ENCODE data around the gene UBASH3A. TPM values are rescaled to one million over a fixed set of nuclear protein-coding genes. Genes with fewer than 3 reads are reported as not detected.

The UBASH3A gene
- total and polyA plus RNA-seq, 2 donors (not counting 1 experiment from before 2014, with no cell fraction given): not detected

- Histone ChIP-seq H3K27ac (ENCODE audit: insufficient read depth, low read length) (no peak overlapping the region), H3K4me2 (ENCODE audit: extremely low read depth, insufficient read depth, low read length) (no peak overlapping the region), H3K4me3 (replicated peaks in 1 of 4; ENCODE audit: control extremely low read depth in 1 of 4, insufficient read depth in 1 of 4, low read depth in 3 of 4, low read length in 4 of 4) (no peak overlapping the region), H3K9me3 (ENCODE audit: control insufficient read depth, insufficient read depth, low read depth, low read length) (no peaks in the 10 kb centered on the region), H3K36me3 (ENCODE audit: control insufficient read depth, insufficient read depth, low read length) (no peaks in the 10 kb centered on the region), H3K79me2 (ENCODE audit: control insufficient read depth, insufficient read depth, low read length) (no peaks in the 10 kb centered on the region), H4K20me1 (ENCODE audit: control insufficient read depth, extremely low read depth, insufficient read depth, low read length) (no peaks in the 10 kb centered on the region), H2AFZ (ENCODE audit: low read length) (no peak overlapping the region), H3K27me3 (ENCODE audit: control insufficient read depth, insufficient read depth, low read length) (no peaks in the 10 kb centered on the region), H3K4me1 (ENCODE audit: control insufficient read depth, extremely low read depth, insufficient read depth, low read length) (no peaks in the 10 kb centered on the region), H3K9ac (ENCODE audit: insufficient read depth, low read length) (no peak overlapping the region)
- DNase-seq (ENCODE audit: low read depth in 2 of 2): no peak
- no peak for TF ChIP-seq EZH2 (IDR thresholded peaks at IDR 0.05; ENCODE audit: low read length, missing control alignments)
- TF ChIP-seq, protein P1, sequence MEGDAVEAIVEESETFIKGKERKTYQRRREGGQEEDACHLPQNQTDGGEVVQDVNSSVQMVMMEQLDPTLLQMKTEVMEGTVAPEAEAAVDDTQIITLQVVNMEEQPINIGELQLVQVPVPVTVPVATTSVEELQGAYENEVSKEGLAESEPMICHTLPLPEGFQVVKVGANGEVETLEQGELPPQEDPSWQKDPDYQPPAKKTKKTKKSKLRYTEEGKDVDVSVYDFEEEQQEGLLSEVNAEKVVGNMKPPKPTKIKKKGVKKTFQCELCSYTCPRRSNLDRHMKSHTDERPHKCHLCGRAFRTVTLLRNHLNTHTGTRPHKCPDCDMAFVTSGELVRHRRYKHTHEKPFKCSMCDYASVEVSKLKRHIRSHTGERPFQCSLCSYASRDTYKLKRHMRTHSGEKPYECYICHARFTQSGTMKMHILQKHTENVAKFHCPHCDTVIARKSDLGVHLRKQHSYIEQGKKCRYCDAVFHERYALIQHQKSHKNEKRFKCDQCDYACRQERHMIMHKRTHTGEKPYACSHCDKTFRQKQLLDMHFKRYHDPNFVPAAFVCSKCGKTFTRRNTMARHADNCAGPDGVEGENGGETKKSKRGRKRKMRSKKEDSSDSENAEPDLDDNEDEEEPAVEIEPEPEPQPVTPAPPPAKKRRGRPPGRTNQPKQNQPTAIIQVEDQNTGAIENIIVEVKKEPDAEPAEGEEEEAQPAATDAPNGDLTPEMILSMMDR (conservative IDR thresholded peaks at IDR 0.05 in 1 of 2, IDR thresholded peaks at IDR 0.05 in 1 of 2; ENCODE audit: low read depth in 1 of 2, low read length in 2 of 2): no peak
Observed at GRCh38 chr21:42454786-42455185, 51.1 kb downstream of the UBASH3A start.

DNA sequence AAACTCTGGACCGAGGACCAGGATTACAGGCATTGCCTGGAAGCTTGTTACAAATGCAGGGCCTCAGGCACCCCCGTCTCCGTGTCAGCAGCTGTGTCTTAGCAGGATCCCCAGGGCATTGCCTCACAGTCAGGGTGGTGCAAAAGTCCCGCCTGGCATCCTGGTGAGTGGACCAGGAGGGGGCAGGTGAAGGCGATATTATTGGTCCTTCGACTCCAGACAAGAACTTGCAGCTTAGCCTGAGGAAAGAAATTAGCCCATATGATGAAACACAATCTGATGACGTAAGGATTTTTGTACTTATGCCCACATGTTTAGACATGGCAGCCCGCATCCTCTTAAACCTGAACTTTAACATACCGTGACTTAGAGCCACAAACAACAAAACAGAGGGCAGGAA, 51.5 kb downstream of the UBASH3A start:
- H3K9ac ChIP-seq (ENCODE audit: insufficient read depth, low read length): no peak overlapping the region
- no peaks in the 10 kb centered on the region for H3K27me3 ChIP-seq (ENCODE audit: control insufficient read depth, insufficient read depth, low read length)
- no peak overlapping the region for H3K4me2 ChIP-seq (ENCODE audit: extremely low read depth, insufficient read depth, low read length)
- no peak overlapping the region for H3K27ac ChIP-seq (ENCODE audit: insufficient read depth, low read length)
- TF ChIP-seq EZH2 (IDR thresholded peaks at IDR 0.05; ENCODE audit: low read length, missing control alignments): no peak
- TF ChIP-seq, protein P1 (conservative IDR thresholded peaks at IDR 0.05 in 1 of 2, IDR thresholded peaks at IDR 0.05 in 1 of 2; ENCODE audit: low read depth in 1 of 2, low read length in 2 of 2): no peak
- no peak for DNase-seq (ENCODE audit: low read depth in 2 of 2)
- no peaks in the 10 kb centered on the region for H3K79me2 ChIP-seq (ENCODE audit: control insufficient read depth, insufficient read depth, low read length)
- no peaks in the 10 kb centered on the region for H4K20me1 ChIP-seq (ENCODE audit: control insufficient read depth, extremely low read depth, insufficient read depth, low read length)
- H3K9me3 ChIP-seq (ENCODE audit: control insufficient read depth, insufficient read depth, low read depth, low read length): no peaks in the 10 kb centered on the region
- no peaks in the 10 kb centered on the region for H3K4me1 ChIP-seq (ENCODE audit: control insufficient read depth, extremely low read depth, insufficient read depth, low read length)
- H2AFZ ChIP-seq (ENCODE audit: low read length): no peak overlapping the region
- no peaks in the 10 kb centered on the region for H3K36me3 ChIP-seq (ENCODE audit: control insufficient read depth, insufficient read depth, low read length)
- H3K4me3 ChIP-seq (replicated peaks in 1 of 4; ENCODE audit: control extremely low read depth in 1 of 4, insufficient read depth in 1 of 4, low read depth in 3 of 4, low read length in 4 of 4): no peak overlapping the region

DNA sequence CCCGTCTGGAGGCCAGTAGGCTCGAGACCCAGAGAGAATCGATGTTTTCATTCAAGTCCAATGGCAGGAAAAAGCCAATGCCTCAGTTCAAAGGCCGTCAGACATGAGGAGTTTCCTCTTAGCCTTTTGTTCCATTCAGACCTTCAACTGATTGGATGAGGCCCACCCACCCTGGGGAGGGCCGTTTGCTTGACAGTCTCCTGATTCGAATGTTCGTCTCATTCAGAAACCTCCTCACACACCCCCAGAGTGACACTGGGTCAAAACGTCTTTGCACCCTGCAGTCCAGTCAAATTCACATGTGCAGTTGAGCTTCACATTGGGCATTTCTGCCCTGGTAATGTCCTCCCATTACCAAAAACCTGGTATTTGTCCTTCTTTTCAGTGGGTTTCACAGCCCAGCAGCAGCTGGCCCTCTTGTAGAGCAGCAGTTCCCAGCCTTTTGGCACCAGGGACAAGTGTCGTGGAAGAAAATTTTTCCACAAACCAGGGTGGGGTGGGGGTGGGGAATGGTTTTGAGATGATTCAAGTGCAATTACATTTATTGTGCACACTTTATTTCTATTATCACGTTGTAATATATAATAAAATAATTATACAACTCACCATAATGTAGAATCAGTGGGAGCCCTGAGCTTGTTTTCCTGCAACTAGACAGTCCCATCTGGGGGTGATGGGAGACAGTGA, 52.2 kb downstream of the UBASH3A start:
- no peak overlapping the region for H3K4me2 ChIP-seq (ENCODE audit: extremely low read depth, insufficient read depth, low read length)
- no peaks in the 10 kb centered on the region for H3K9me3 ChIP-seq (ENCODE audit: control insufficient read depth, insufficient read depth, low read depth, low read length)
- H3K9ac ChIP-seq (ENCODE audit: insufficient read depth, low read length): no peak overlapping the region
- no peaks in the 10 kb centered on the region for H4K20me1 ChIP-seq (ENCODE audit: control insufficient read depth, extremely low read depth, insufficient read depth, low read length)
- H3K79me2 ChIP-seq (ENCODE audit: control insufficient read depth, insufficient read depth, low read length): no peaks in the 10 kb centered on the region
- no peak overlapping the region for H3K4me3 ChIP-seq (replicated peaks in 1 of 4; ENCODE audit: control extremely low read depth in 1 of 4, insufficient read depth in 1 of 4, low read depth in 3 of 4, low read length in 4 of 4)
- no peak overlapping the region for H2AFZ ChIP-seq (ENCODE audit: low read length)
- no peaks in the 10 kb centered on the region for H3K27me3 ChIP-seq (ENCODE audit: control insufficient read depth, insufficient read depth, low read length)
- no peaks in the 10 kb centered on the region for H3K4me1 ChIP-seq (ENCODE audit: control insufficient read depth, extremely low read depth, insufficient read depth, low read length)
- H3K27ac ChIP-seq (ENCODE audit: insufficient read depth, low read length): no peak overlapping the region
- no peak for DNase-seq (ENCODE audit: low read depth in 2 of 2)
- TF ChIP-seq EZH2 (IDR thresholded peaks at IDR 0.05; ENCODE audit: low read length, missing control alignments): no peak
- TF ChIP-seq, protein P1 (conservative IDR thresholded peaks at IDR 0.05 in 1 of 2, IDR thresholded peaks at IDR 0.05 in 1 of 2; ENCODE audit: low read depth in 1 of 2, low read length in 2 of 2): no peak
- no peaks in the 10 kb centered on the region for H3K36me3 ChIP-seq (ENCODE audit: control insufficient read depth, insufficient read depth, low read length)
